Measurements from ENCODE around the gene FLCN. TPM values are rescaled to one million over a fixed set of nuclear protein-coding genes. Genes with fewer than 3 reads are reported as not detected.

FLCN gene
- total RNA-seq, 5 donors from 2014 or later (not counting 1 experiment from before 2014, with no cell fraction given) = 37.2 to 84.9 (median 70.8) TPM

DNA sequence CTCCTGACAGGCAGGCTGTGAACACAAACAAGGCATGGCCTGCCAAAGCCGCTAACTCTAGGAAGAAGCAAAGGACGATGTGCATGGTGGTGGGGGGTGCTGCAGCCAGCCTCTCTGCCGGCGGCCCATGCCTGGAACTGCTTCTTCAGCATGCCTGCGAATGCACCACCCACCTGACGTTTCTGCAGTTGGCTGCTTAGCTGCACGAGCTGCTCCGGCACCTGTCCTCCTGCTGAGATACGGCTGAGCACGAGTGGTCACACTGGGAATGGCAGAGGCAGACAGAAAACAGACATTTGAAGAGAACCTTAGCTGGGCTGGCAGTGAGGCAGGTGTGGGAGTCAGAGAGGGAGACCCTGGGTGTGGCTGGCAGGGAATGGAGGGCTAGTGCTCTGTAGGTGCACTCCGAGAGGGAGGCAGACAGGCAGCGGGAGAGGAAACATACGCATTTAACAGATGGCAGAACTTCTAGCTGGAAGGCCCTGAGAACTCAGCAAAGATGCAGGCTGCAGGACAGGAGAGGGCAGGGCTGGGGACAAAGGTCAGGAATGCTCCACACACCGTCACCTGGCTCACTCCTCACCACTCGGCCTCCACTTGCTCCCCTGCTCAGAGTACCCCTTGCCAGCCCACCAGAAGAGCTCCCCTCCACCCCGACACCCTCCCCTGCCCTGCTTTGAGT lies 5.2 kb downstream of the FLCN start:
- WGBS (ENCODE audit: insufficient coverage) = 92% methylated on average over 12 of the region's 16 CpGs
- Mint-ChIP-seq H3K4me3 (no peak overlapping the region), H3K27ac (no peak overlapping the region), H3K27me3 (no peaks in the 10 kb centered on the region), H3K9me3 (no peaks in the 10 kb centered on the region), H3K4me1 (peaks cover 20 to 24% (median 24%) of the 10 kb centered on the region in 3 donors), H3K36me3 (peaks cover 38% of the 10 kb centered on the region)
- Histone ChIP-seq H3K36me3 (ENCODE audit: control insufficient read depth in 2 of 2, extremely low read depth in 1 of 2, insufficient read depth in 1 of 2, low read length in 1 of 2) (peaks cover 41 to 52% of the 10 kb centered on the region in 2 donors), H3K9me3 (no peaks in the 10 kb centered on the region), H3K4me1 (ENCODE audit: control insufficient read depth in 1 of 2, extremely low read depth in 1 of 2, insufficient read depth in 2 of 2, low read length in 2 of 2) (peaks cover 3 to 21% of the 10 kb centered on the region in 2 experiments), H3K27ac (ENCODE audit: low read length) (no peak overlapping the region), H3K4me3 (ENCODE audit: control insufficient read depth in 1 of 2, extremely low read depth in 1 of 2, low read length in 1 of 2) (no peak overlapping the region), H3K27me3 (replicated peaks in 1 of 2; ENCODE audit: control insufficient read depth in 2 of 2, extremely low read depth in 1 of 2, insufficient read depth in 2 of 2, low read length in 1 of 2) (no peaks in the 10 kb centered on the region)
- DNase-seq (no peak), ATAC-seq (replicated peaks in 1 of 4) (no peak)
- ChIA-PET CTCF (interaction anchor here in 1 of 2 donors (0.6 kb wide), 1 partner anchor 834 kb away, joined by 3 read pairs; no protein-coding TSS in a partner anchor), POLR2A (no interaction called here)

DNA sequence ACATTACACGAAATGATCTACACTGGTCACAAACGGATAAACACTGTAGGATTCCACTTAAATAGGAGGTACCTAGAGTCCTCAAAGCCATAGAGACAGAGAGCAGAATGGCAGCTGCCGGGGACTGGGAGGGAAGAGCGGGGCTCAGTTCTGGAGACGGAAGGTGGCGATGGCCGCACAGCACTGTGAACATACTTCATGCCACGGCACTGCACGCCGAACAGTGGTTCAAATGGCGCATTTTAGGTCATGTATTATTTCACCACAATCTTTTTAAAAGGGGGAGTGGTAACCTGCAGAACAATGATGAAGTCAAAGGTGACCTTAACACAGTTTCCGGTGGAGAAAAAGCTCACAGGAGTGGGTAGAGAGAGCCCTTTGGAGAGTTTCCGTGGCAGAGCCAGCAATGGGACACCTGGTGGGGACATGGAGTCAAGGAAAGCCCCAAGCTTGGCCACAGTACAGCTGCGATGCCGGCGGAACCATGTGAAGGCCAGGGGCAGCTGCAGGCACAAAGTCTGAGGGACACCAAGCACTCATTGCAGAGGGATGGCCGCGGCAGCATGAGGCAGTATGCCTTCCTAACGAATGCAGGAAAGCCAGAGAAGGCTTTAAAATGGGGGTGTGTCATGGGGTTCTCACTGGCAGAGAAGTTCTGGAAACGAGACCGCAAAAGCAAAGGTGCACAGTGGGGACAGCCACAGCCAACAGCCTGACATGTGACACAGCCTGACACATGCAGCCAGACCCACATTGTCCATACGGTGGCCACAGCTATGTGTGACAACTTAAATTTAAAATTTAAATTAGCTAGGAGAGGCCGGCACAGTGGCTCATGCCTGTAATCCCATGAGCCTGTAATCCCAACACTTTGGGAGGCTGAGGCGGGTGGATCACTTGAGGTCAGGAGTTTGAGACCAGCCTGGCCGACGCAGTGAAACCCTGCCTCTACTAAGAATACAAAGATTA lies 7.3 kb downstream of the FLCN start:
- H3K4me3 ChIP-seq (ENCODE audit: control insufficient read depth in 1 of 2, extremely low read depth in 1 of 2, low read length in 1 of 2) = no peak overlapping the region
- Mint-ChIP-seq H3K27ac (no peak overlapping the region), H3K9me3 (no peaks in the 10 kb centered on the region), H3K27me3 (no peaks in the 10 kb centered on the region), H3K36me3 (peaks cover 50% of the 10 kb centered on the region), H3K4me1 (peaks cover 5 to 9% (median 7%) of the 10 kb centered on the region in 3 donors), H3K4me3 (no peak overlapping the region)
- ChIA-PET CTCF (no interaction called here), POLR2A (no interaction called here)
- no peaks in the 10 kb centered on the region for H3K27me3 ChIP-seq (replicated peaks in 1 of 2; ENCODE audit: control insufficient read depth in 2 of 2, extremely low read depth in 1 of 2, insufficient read depth in 2 of 2, low read length in 1 of 2)
- WGBS (ENCODE audit: insufficient coverage) = 87% methylated on average over 11 of the region's 26 CpGs
- no peaks in the 10 kb centered on the region for H3K9me3 ChIP-seq
- no peak for ATAC-seq (replicated peaks in 1 of 4)
- H3K4me1 ChIP-seq (ENCODE audit: control insufficient read depth in 1 of 2, extremely low read depth in 1 of 2, insufficient read depth in 2 of 2, low read length in 2 of 2) = peaks cover 0 to 5% of the 10 kb centered on the region in 2 experiments
- no peak overlapping the region for H3K27ac ChIP-seq (ENCODE audit: low read length)
- no peak for DNase-seq
- H3K36me3 ChIP-seq (ENCODE audit: control insufficient read depth in 2 of 2, extremely low read depth in 1 of 2, insufficient read depth in 1 of 2, low read length in 1 of 2) = peaks cover 57 to 73% of the 10 kb centered on the region in 2 donors

DNA sequence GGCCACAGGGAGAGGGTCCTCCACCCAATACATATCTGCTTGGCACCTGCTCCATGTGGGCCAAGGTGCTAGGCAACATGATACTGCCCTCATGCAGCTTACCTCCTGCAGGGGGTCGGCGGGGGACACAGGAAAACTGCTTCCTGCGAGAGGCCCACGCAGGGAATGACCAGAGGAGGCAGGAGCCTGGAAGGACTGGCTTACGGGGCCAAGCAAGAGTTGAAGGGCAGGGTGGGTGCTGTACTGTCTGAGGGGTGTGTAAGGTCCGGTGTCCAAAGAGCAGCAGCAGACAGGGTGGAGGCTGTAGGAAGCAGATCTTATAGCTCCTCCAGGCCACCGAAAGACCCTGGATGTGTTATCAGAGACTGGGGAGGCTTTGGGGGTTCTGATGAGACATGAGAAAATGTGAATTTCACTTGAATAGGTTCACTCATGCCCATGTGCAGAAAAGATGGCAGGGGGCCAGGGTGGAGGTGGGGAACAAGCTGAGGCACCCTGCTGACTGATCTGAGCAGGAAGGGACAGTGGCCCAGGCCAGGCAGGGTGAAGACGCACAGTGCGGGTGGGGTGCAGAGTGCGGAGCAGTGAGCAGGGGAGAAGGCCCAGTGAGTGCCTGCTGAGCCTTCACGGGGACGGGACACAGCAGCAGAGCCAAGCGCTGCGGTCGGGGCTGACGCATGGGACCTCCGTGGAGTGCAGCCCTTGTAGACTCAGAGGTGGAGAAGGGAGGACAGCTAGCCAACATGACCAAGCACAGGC lies 8.3 kb downstream of the FLCN start:
- Mint-ChIP-seq H3K4me3 (no peak overlapping the region), H3K27me3 (no peaks in the 10 kb centered on the region), H3K27ac (no peak overlapping the region), H3K4me1 (peaks cover 3 to 9% (median 7%) of the 10 kb centered on the region in 3 donors), H3K36me3 (peaks cover 55% of the 10 kb centered on the region), H3K9me3 (no peaks in the 10 kb centered on the region)
- DNase-seq (no peak), ATAC-seq (replicated peaks in 1 of 4) (no peak)
- no peaks in the 10 kb centered on the region for H3K4me1 ChIP-seq (ENCODE audit: control insufficient read depth in 1 of 2, extremely low read depth in 1 of 2, insufficient read depth in 2 of 2, low read length in 2 of 2)
- no peak overlapping the region for H3K4me3 ChIP-seq (ENCODE audit: control insufficient read depth in 1 of 2, extremely low read depth in 1 of 2, low read length in 1 of 2)
- WGBS (ENCODE audit: insufficient coverage) = 97% methylated on average over 17 of the region's 17 CpGs
- CTCF ChIA-PET = no interaction called here
- H3K27ac ChIP-seq (ENCODE audit: low read length) = no peak overlapping the region
- H3K27me3 ChIP-seq (replicated peaks in 1 of 2; ENCODE audit: control insufficient read depth in 2 of 2, extremely low read depth in 1 of 2, insufficient read depth in 2 of 2, low read length in 1 of 2) = no peaks in the 10 kb centered on the region
- no peaks in the 10 kb centered on the region for H3K9me3 ChIP-seq
- POLR2A ChIA-PET = no interaction called here
- H3K36me3 ChIP-seq (ENCODE audit: control insufficient read depth in 2 of 2, extremely low read depth in 1 of 2, insufficient read depth in 1 of 2, low read length in 1 of 2) = peaks cover 61 to 81% of the 10 kb centered on the region in 2 donors

DNA sequence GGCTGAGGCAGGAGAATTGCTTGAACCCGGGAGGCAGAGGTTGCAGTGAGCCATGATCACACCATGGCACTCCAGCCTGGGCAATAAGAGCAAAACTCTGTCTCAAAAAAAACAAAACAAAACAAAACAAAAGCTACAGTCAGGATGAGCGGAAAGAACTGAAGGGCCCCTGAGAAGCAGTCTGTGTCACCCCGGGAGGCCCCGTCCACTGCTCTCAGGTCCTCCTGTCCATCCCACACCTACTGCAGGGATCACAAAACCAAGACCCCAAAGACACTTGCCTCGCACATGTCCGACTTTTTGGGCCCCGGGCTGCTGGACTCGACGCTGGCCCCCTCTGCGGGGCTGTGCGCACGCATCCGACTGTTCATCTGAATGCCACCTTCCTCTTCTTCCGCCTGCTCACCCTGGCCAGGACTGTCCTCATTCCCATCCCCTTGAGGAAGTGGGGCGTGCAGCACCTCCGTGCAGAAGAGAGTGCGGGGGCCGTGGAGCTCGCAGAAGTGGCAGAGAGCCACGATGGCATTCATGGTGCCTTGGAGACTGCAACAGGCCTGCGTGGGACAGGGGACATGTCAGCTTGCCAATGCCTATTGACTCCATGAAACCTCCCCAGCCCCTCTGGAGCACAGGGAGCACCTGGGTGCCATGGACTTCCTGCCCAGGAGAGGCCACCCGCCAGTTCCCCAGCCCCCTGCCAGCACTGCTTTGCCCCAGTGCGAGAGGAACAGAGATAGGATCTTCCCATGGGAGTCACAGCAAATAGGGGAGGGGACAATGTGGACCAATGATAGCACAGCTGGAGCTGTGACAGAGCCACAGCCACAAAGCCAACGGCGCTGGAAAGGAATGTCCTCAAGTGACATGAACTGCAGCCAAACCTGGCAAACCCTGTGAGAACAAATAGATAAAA lies 9.1 kb downstream of the FLCN start:
- Mint-ChIP-seq H3K4me1 (peaks cover 3 to 9% (median 7%) of the 10 kb centered on the region in 3 donors), H3K27me3 (no peaks in the 10 kb centered on the region), H3K9me3 (no peaks in the 10 kb centered on the region), H3K36me3 (peaks cover 60% of the 10 kb centered on the region), H3K27ac (no peak overlapping the region), H3K4me3 (no peak overlapping the region)
- Histone ChIP-seq H3K9me3 (no peaks in the 10 kb centered on the region), H3K4me1 (ENCODE audit: control insufficient read depth in 1 of 2, extremely low read depth in 1 of 2, insufficient read depth in 2 of 2, low read length in 2 of 2) (no peaks in the 10 kb centered on the region), H3K4me3 (ENCODE audit: control insufficient read depth in 1 of 2, extremely low read depth in 1 of 2, low read length in 1 of 2) (no peak overlapping the region), H3K36me3 (ENCODE audit: control insufficient read depth in 2 of 2, extremely low read depth in 1 of 2, insufficient read depth in 1 of 2, low read length in 1 of 2) (peaks cover 66 to 87% of the 10 kb centered on the region in 2 donors), H3K27ac (ENCODE audit: low read length) (no peak overlapping the region), H3K27me3 (replicated peaks in 1 of 2; ENCODE audit: control insufficient read depth in 2 of 2, extremely low read depth in 1 of 2, insufficient read depth in 2 of 2, low read length in 1 of 2) (no peaks in the 10 kb centered on the region)
- POLR2A ChIA-PET = no interaction called here
- ATAC-seq (replicated peaks in 1 of 4) (no peak), DNase-seq (no peak)
- 97% methylated on average over 22 of the region's 25 CpGs for WGBS (ENCODE audit: insufficient coverage)
- CTCF ChIA-PET = no interaction called here

DNA sequence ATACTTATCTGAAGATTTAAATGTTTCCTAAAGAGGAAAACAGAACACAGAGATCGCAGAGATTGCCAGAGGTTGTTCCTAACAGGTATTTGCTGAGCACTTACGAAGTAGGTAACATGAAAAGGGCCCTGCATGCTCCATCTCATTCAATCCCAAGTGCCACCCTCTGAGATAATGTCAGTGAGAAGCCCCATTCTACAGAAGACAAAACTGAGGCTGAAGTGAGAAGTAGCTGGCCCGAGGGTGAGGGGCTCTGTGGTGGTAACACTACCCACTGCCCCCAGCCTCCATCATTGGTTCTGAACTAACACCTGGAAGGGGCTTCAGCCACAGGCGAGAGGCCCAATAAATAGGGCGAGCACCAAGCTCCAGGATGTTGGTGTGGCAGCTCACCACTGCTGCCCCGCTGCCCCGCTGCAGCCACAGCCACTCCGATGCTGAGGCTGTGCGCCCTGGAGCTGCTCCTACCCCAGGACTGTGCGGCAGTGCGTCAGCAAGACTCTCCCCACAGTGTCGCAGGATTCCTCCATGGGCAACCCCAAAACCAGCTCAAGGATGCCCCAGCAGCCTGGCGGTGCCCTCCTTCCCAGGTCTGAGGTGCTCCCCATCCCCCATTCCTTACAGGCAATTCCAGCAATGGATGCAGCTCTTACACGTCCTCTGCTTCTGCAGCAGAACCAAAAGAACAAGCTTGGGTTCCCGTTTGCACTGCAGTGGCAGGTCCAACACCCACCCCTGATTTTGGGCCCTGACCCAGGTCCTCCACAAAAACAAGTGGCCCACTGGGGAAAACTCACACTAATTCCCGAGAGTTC lies 10.3 kb downstream of the FLCN start:
- H3K36me3 Mint-ChIP-seq = peaks cover 58% of the 10 kb centered on the region
- CTCF ChIA-PET = no interaction called here
- no peaks in the 10 kb centered on the region for H3K9me3 ChIP-seq
- no peak overlapping the region for H3K27ac Mint-ChIP-seq
- no peak overlapping the region for H3K27ac ChIP-seq (ENCODE audit: low read length)
- no peaks in the 10 kb centered on the region for H3K27me3 ChIP-seq (replicated peaks in 1 of 2; ENCODE audit: control insufficient read depth in 2 of 2, extremely low read depth in 1 of 2, insufficient read depth in 2 of 2, low read length in 1 of 2)
- no peak overlapping the region for H3K4me3 Mint-ChIP-seq
- POLR2A ChIA-PET = no interaction called here
- ATAC-seq (replicated peaks in 1 of 4) (no peak), DNase-seq (no peak)
- peaks cover 61 to 89% of the 10 kb centered on the region in 2 donors for H3K36me3 ChIP-seq (ENCODE audit: control insufficient read depth in 2 of 2, extremely low read depth in 1 of 2, insufficient read depth in 1 of 2, low read length in 1 of 2)
- peaks cover under 1 to 2% (median 1%) of the 10 kb centered on the region in 3 donors for H3K4me1 Mint-ChIP-seq
- H3K4me3 ChIP-seq (ENCODE audit: control insufficient read depth in 1 of 2, extremely low read depth in 1 of 2, low read length in 1 of 2) = no peak overlapping the region
- H3K4me1 ChIP-seq (ENCODE audit: control insufficient read depth in 1 of 2, extremely low read depth in 1 of 2, insufficient read depth in 2 of 2, low read length in 2 of 2) = no peaks in the 10 kb centered on the region
- WGBS (ENCODE audit: insufficient coverage) = 97% methylated on average over 15 of the region's 16 CpGs
- no peaks in the 10 kb centered on the region for H3K27me3 Mint-ChIP-seq
- H3K9me3 Mint-ChIP-seq = no peaks in the 10 kb centered on the region

All from T-cell (primary cell).